ENCODE measurements around the gene ZSCAN10. TPM values are rescaled to one million over a fixed set of nuclear protein-coding genes. Genes with fewer than 3 reads are reported as not detected.

Gene ZSCAN10
- total and polyA plus RNA-seq, 9 of the 15 experiments (the other 6 are each of a cell fraction or from before 2014, with no cell fraction given), result 0.22 TPM; not detected in 8

GRCh38 chr16:3123986-3124886 lies 25.1 kb upstream of the ZSCAN10 start (continued):
- TF ChIP-seq NFE2L1 (tag; IDR thresholded peaks at IDR 0.05; ENCODE audit: borderline replicate concordance, low read depth), result no peak
- TF ChIP-seq SRSF3 (IDR thresholded peaks at IDR 0.05; ENCODE audit: insufficient read depth, low read length), result no peak
- no peak for TF ChIP-seq ZNF785 (CRISPR knock-in tag; IDR thresholded peaks at IDR 0.05)
- TF ChIP-seq CHCHD3 (CRISPR knock-in tag; IDR thresholded peaks at IDR 0.05), result peak; percentile 77; the same call in 1 of the 2 replicates
- no peak for TF ChIP-seq ZNF324 (CRISPR knock-in tag; IDR thresholded peaks at IDR 0.05)
- no peak for TF ChIP-seq CC2D1A (IDR thresholded peaks at IDR 0.05)
- TF ChIP-seq, protein P1, sequence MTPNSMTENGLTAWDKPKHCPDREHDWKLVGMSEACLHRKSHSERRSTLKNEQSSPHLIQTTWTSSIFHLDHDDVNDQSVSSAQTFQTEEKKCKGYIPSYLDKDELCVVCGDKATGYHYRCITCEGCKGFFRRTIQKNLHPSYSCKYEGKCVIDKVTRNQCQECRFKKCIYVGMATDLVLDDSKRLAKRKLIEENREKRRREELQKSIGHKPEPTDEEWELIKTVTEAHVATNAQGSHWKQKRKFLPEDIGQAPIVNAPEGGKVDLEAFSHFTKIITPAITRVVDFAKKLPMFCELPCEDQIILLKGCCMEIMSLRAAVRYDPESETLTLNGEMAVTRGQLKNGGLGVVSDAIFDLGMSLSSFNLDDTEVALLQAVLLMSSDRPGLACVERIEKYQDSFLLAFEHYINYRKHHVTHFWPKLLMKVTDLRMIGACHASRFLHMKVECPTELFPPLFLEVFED (CRISPR knock-in tag; conservative IDR thresholded peaks at IDR 0.05), result no peak
- peak; percentile 39 for TF ChIP-seq TAF1 (IDR thresholded peaks at IDR 0.05; ENCODE audit: control insufficient read depth, extremely low read depth, insufficient read depth, low read length, severe bottlenecking)
- TF ChIP-seq, protein P2, sequence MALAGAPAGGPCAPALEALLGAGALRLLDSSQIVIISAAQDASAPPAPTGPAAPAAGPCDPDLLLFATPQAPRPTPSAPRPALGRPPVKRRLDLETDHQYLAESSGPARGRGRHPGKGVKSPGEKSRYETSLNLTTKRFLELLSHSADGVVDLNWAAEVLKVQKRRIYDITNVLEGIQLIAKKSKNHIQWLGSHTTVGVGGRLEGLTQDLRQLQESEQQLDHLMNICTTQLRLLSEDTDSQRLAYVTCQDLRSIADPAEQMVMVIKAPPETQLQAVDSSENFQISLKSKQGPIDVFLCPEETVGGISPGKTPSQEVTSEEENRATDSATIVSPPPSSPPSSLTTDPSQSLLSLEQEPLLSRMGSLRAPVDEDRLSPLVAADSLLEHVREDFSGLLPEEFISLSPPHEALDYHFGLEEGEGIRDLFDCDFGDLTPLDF (CRISPR knock-in tag; IDR thresholded peaks at IDR 0.05), result peak; percentile 74; the same call in 1 of the 2 replicates
- TF ChIP-seq, protein P3, sequence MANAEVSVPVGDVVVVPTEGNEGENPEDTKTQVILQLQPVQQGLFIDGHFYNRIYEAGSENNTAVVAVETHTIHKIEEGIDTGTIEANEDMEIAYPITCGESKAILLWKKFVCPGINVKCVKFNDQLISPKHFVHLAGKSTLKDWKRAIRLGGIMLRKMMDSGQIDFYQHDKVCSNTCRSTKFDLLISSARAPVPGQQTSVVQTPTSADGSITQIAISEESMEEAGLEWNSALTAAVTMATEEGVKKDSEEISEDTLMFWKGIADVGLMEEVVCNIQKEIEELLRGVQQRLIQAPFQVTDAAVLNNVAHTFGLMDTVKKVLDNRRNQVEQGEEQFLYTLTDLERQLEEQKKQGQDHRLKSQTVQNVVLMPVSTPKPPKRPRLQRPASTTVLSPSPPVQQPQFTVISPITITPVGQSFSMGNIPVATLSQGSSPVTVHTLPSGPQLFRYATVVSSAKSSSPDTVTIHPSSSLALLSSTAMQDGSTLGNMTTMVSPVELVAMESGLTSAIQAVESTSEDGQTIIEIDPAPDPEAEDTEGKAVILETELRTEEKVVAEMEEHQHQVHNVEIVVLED (CRISPR knock-in tag; IDR thresholded peaks at IDR 0.05), result no peak
- no peak for TF ChIP-seq ZNF124 (CRISPR knock-in tag; IDR thresholded peaks at IDR 0.05)
- no peak for TF ChIP-seq HMG20B (CRISPR knock-in tag; IDR thresholded peaks at IDR 0.05)
- TF ChIP-seq, protein P4, sequence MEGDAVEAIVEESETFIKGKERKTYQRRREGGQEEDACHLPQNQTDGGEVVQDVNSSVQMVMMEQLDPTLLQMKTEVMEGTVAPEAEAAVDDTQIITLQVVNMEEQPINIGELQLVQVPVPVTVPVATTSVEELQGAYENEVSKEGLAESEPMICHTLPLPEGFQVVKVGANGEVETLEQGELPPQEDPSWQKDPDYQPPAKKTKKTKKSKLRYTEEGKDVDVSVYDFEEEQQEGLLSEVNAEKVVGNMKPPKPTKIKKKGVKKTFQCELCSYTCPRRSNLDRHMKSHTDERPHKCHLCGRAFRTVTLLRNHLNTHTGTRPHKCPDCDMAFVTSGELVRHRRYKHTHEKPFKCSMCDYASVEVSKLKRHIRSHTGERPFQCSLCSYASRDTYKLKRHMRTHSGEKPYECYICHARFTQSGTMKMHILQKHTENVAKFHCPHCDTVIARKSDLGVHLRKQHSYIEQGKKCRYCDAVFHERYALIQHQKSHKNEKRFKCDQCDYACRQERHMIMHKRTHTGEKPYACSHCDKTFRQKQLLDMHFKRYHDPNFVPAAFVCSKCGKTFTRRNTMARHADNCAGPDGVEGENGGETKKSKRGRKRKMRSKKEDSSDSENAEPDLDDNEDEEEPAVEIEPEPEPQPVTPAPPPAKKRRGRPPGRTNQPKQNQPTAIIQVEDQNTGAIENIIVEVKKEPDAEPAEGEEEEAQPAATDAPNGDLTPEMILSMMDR (IDR thresholded peaks at IDR 0.05 in 2 of 3, conservative IDR thresholded peaks at IDR 0.05 in 1 of 3; ENCODE audit: insufficient read depth in 2 of 3, low read depth in 1 of 3, low read length in 3 of 3), result peak; percentile 44 to 57 (median 53)
- no peak for TF ChIP-seq ZNF589 (CRISPR knock-in tag; IDR thresholded peaks at IDR 0.05; ENCODE audit: low read depth)
- TF ChIP-seq, protein P5, sequence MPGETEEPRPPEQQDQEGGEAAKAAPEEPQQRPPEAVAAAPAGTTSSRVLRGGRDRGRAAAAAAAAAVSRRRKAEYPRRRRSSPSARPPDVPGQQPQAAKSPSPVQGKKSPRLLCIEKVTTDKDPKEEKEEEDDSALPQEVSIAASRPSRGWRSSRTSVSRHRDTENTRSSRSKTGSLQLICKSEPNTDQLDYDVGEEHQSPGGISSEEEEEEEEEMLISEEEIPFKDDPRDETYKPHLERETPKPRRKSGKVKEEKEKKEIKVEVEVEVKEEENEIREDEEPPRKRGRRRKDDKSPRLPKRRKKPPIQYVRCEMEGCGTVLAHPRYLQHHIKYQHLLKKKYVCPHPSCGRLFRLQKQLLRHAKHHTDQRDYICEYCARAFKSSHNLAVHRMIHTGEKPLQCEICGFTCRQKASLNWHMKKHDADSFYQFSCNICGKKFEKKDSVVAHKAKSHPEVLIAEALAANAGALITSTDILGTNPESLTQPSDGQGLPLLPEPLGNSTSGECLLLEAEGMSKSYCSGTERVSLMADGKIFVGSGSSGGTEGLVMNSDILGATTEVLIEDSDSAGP (CRISPR knock-in tag; IDR thresholded peaks at IDR 0.05), result no peak; the same call in 1 of the 2 replicates
- peak; percentile 11 for TF ChIP-seq NFIC (IDR thresholded peaks at IDR 0.05)
- no peak for TF ChIP-seq CHD2 (IDR thresholded peaks at IDR 0.05; ENCODE audit: low read depth, low read length)
- TF ChIP-seq CEBPB (tag; IDR thresholded peaks at IDR 0.05), result no peak
- TF ChIP-seq NONO (IDR thresholded peaks at IDR 0.05; ENCODE audit: low read depth in 2 of 2, low read length in 1 of 2), result no peak; a peak in 1 of 4 replicates
- peak; percentile 53; the same call in 1 of the 2 replicates for TF ChIP-seq SMARCE1 (IDR thresholded peaks at IDR 0.05)
